AG04450 (cell line): ENCODE data around the gene ITGB7. TPM values are rescaled to one million over a fixed set of nuclear protein-coding genes. Genes with fewer than 3 reads are reported as not detected.

Experiments
- CTCF ChIA-PET: fragments of 300-600, 350-600 bp; formaldehyde crosslinking; extraction: SDS; loops from one replicate; lab custom pipeline; 2022; ENCODE audit warnings: antibody characterized with exemption, inconsistent platforms; lab: Charles Lee
- POLR2A ChIA-PET: fragments of 350-600 bp; formaldehyde crosslinking; extraction: SDS; loops from one replicate; lab custom pipeline; 2021; ENCODE audit warnings: antibody characterized with exemption, inconsistent platforms; lab: Yijun Ruan, JAX
- DNase-seq: peaks from one replicate; pipeline ENCODE4 v3.0.0-alpha.2; 2011; ENCODE audit warnings: low read depth, low spot score
- H3K27ac ChIP-seq: one replicate; pipeline ENCODE4 v1.5.1; 2012; ENCODE audit warnings: low read depth, low read length, control low read depth
- H3K27me3 ChIP-seq: one replicate; pipeline ENCODE4 v1.6.0; 2012; ENCODE audit warnings: low read length; ENCODE audit not compliant: control insufficient read depth, insufficient read depth
- H3K4me3 ChIP-seq: 2 replicates; pipeline ENCODE4 v1.5.1; 2011; ENCODE audit warnings: mild to moderate bottlenecking, low read depth, low read length, control low read depth
- H3K9me3 ChIP-seq: 2 replicates; pipeline ENCODE4 v1.5.1; 2012; ENCODE audit warnings: low read length; ENCODE audit not compliant: control insufficient read depth, insufficient read depth
- polyA minus RNA-seq: library from RNA; depleted of rRNA, polyadenylated mRNA; stranded (reverse); fragments of >200 nt; gene quantifications from 2 replicates; pipeline ENCODE4 v1.2.3, GENCODE V29; 2011; rRNA and poly(A)+ RNA removed
- polyA plus RNA-seq: library from polyadenylated mRNA; depleted of rRNA; stranded (reverse); fragments of >200 nt; gene quantifications from 2 replicates; pipeline ENCODE4 v1.2.3, GENCODE V29; 2011; rRNA removed
- TF ChIP-seq, protein P1 (sequence below): IDR thresholded peaks from 2 replicates; pipeline ENCODE4 v1.5.1; 2011; ENCODE audit warnings: low read depth, low read length, control low read depth, inconsistent platforms

Gene ITGB7, protein sequence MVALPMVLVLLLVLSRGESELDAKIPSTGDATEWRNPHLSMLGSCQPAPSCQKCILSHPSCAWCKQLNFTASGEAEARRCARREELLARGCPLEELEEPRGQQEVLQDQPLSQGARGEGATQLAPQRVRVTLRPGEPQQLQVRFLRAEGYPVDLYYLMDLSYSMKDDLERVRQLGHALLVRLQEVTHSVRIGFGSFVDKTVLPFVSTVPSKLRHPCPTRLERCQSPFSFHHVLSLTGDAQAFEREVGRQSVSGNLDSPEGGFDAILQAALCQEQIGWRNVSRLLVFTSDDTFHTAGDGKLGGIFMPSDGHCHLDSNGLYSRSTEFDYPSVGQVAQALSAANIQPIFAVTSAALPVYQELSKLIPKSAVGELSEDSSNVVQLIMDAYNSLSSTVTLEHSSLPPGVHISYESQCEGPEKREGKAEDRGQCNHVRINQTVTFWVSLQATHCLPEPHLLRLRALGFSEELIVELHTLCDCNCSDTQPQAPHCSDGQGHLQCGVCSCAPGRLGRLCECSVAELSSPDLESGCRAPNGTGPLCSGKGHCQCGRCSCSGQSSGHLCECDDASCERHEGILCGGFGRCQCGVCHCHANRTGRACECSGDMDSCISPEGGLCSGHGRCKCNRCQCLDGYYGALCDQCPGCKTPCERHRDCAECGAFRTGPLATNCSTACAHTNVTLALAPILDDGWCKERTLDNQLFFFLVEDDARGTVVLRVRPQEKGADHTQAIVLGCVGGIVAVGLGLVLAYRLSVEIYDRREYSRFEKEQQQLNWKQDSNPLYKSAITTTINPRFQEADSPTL
- polyA plus RNA-seq (0.15 and 0.19 TPM in 2 replicates), polyA minus RNA-seq (0.09 and 1.0 TPM in 2 replicates)

DNA sequence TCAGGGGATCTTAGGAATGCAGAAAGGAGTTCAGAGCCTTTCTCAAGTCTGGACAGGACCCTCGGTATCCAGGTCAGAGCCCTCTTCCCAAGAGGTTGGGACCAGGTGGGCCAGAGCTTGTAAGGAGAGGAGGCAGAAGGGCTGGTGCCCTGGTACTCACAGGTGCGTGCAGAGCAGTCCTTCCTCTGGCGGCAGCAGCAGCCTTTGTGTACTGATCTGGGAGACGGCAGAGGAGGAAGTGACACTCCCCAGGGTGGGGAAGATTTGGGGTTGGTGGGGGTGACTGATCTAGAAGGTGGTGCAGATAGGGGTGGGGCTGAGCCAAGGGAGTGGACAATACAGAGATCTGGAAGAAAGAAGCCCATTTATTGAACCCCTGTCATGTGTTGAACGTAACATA lies at the start of gene ITGB7:
ITGB7 (minus strand) TSS at position 210 of the 400 bp plus-strand sequence. CDS start 6,808 bp downstream, outside the sequence.
- no peaks in the 10 kb centered on the region for H3K27me3 ChIP-seq
- TF ChIP-seq, protein P1, sequence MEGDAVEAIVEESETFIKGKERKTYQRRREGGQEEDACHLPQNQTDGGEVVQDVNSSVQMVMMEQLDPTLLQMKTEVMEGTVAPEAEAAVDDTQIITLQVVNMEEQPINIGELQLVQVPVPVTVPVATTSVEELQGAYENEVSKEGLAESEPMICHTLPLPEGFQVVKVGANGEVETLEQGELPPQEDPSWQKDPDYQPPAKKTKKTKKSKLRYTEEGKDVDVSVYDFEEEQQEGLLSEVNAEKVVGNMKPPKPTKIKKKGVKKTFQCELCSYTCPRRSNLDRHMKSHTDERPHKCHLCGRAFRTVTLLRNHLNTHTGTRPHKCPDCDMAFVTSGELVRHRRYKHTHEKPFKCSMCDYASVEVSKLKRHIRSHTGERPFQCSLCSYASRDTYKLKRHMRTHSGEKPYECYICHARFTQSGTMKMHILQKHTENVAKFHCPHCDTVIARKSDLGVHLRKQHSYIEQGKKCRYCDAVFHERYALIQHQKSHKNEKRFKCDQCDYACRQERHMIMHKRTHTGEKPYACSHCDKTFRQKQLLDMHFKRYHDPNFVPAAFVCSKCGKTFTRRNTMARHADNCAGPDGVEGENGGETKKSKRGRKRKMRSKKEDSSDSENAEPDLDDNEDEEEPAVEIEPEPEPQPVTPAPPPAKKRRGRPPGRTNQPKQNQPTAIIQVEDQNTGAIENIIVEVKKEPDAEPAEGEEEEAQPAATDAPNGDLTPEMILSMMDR: no peak
- no peaks in the 10 kb centered on the region for H3K9me3 ChIP-seq
- peak within 1 kb of the TSS; percentile 81 for H3K27ac ChIP-seq
- H3K4me3 ChIP-seq: no peak within 1 kb of the TSS
- DNase-seq: no peak
- CTCF ChIA-PET: interaction anchor here (0.8 to 1.9 kb wide), 3 partner anchors 9 to 116 kb away, joined by 3 to 5 read pairs (median 4); partner anchors contain the start of gene AAAS
- POLR2A ChIA-PET: no interaction called here

DNA sequence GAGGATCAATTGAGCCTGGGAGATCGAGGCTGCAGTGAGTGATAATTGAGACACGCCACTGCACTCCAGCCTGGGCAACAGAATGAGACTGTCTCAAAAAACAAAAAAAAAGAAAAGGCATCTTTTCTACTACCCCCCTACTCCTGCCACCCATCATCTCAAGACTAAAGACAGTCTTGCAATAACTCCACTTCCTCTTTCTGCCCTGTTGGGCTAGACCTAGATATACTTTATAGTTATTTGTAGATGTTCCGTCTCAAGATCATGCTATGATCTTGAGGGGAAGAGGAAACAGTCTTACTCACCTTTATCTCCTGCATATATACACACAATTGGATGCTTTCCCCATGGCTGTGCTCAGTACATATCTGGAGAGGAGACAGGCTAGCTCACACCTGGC lies 48.9 kb upstream of the ITGB7 start:
- TF ChIP-seq, protein P1: no peak

GRCh38 chr12:53254816-53255545 lies 47.9 kb upstream of the ITGB7 start:
- H3K9me3 ChIP-seq: no peaks in the 10 kb centered on the region; the same call in 1 of the 2 replicates
- ChIA-PET POLR2A (no interaction called here), CTCF (interaction anchor here (0.8 kb wide), 2 partner anchors 41 to 66 kb away, joined by 4 to 5 read pairs; no protein-coding TSS in a partner anchor)
- H3K4me3 ChIP-seq: no peak overlapping the region
- H3K27ac ChIP-seq: no peak overlapping the region
- TF ChIP-seq, protein P1: no peak
- H3K27me3 ChIP-seq: no peaks in the 10 kb centered on the region
- no peak for DNase-seq

More for the DNA sequence above, 48.9 kb upstream of the ITGB7 start:
- no peak for DNase-seq
- CTCF ChIA-PET: interaction anchor here (1.2 kb wide), 1 partner anchor 89 kb away, joined by 3 read pairs; no protein-coding TSS in a partner anchor
- Histone ChIP-seq H3K4me3 (no peak overlapping the region), H3K27me3 (no peaks in the 10 kb centered on the region), H3K9me3 (no peaks in the 10 kb centered on the region; the same call in 1 of the 2 replicates), H3K27ac (no peak overlapping the region)
- POLR2A ChIA-PET: no interaction called here

- Histone ChIP-seq H3K4me3 (peak overlapping the region; percentile 88), H3K9me3 (no peaks in the 10 kb centered on the region; the same call in 1 of the 2 replicates), H3K27me3 (no peaks in the 10 kb centered on the region), H3K27ac (no peak overlapping the region)
- DNase-seq: no peak
- ChIA-PET CTCF (interaction anchor here (0.9 to 1.3 kb wide), 3 partner anchors 10 to 68 kb away, joined by 3 read pairs; partner anchors contain the start of gene AAAS), POLR2A (interaction anchor here (1.4 kb wide), 1 partner anchor 34 kb away, joined by 5 read pairs; no protein-coding TSS in a partner anchor)
- TF ChIP-seq, protein P1: no peak
Measured at GRCh38 chr12:53253298-53253697, 46.2 kb upstream of the ITGB7 start.
